SJCRH30 (cell line): ENCODE measurements around the gene LRRC61. TPM values are rescaled to one million over a fixed set of nuclear protein-coding genes. Genes with fewer than 3 reads are reported as not detected.
A peak's percentile ranks its signal among the peaks of the same experiment; 100 is the strongest.

ENCODE experiments used
- DNase-seq, 2 experiments: peaks; one replicate each; pipeline ENCODE4 v3.0.0-alpha.2; 2015 to 2020
- H3K27ac ChIP-seq: fragments of 250-450 bp; sonication (Bioruptor Pico); 2 replicates; pipeline ENCODE4 v1.5.1; 2020; ENCODE audit warnings: mild to moderate bottlenecking, moderate library complexity
- H3K27me3 ChIP-seq: fragments of 250-450 bp; sonication (Bioruptor Pico); 2 replicates; pipeline ENCODE4 v1.5.1; 2020; ENCODE audit warnings: mild to moderate bottlenecking, moderate library complexity
- H3K36me3 ChIP-seq: fragments of 250-450 bp; sonication (Bioruptor Pico); 2 replicates; pipeline ENCODE4 v1.5.1; 2020; ENCODE audit warnings: mild to moderate bottlenecking, moderate library complexity
- H3K4me1 ChIP-seq: fragments of 250-450 bp; sonication (Bioruptor Pico); 2 replicates; pipeline ENCODE4 v1.5.1; 2020; ENCODE audit warnings: mild to moderate bottlenecking, moderate library complexity
- H3K4me3 ChIP-seq: fragments of 250-450 bp; sonication (Bioruptor Pico); 2 replicates; pipeline ENCODE4 v1.5.1; 2020; ENCODE audit warnings: mild to moderate bottlenecking, moderate library complexity
- H3K9me3 ChIP-seq: fragments of 250-450 bp; sonication (Bioruptor Pico); replicated peaks from 2 replicates; pipeline ENCODE4 v1.5.1; 2020; ENCODE audit warnings: mild to moderate bottlenecking, moderate library complexity
- total RNA-seq: library from RNA; depleted of rRNA; stranded (reverse); fragments of >200 nt; shearing (Covaris generic); gene quantifications from 2 replicates; pipeline ENCODE4 v1.2.3, GENCODE V29; 2014

LRRC61 gene
- total RNA-seq, 1 experiment from 2014 or later, result not detected

- Histone ChIP-seq H3K27me3 (no peaks in the 10 kb centered on the region), H3K4me1 (peaks cover 2% of the 10 kb centered on the region; the same call in 1 of the 2 replicates), H3K27ac (no peak overlapping the region), H3K4me3 (no peak overlapping the region), H3K36me3 (no peaks in the 10 kb centered on the region), H3K9me3 (peaks cover 22% of the 10 kb centered on the region)
- DNase-seq, result no peak
These were observed 21.9 kb downstream of the LRRC61 start for GRCh38 chr7:150345012-150345411.

GRCh38 chr7:150346922-150347321 lies 23.8 kb downstream of the LRRC61 start:
- no peaks in the 10 kb centered on the region for H3K4me1 ChIP-seq
- no peaks in the 10 kb centered on the region for H3K36me3 ChIP-seq
- H3K9me3 ChIP-seq, result peaks cover 22% of the 10 kb centered on the region
- no peaks in the 10 kb centered on the region for H3K27me3 ChIP-seq
- no peak overlapping the region for H3K4me3 ChIP-seq
- H3K27ac ChIP-seq, result no peak overlapping the region
- DNase-seq, result no peak

GRCh38 chr7:150351587-150352194 lies 28.5 kb downstream of the LRRC61 start:
- H3K27me3 ChIP-seq, result no peaks in the 10 kb centered on the region
- H3K36me3 ChIP-seq, result no peaks in the 10 kb centered on the region
- H3K4me3 ChIP-seq, result no peak overlapping the region
- no peak for DNase-seq
- H3K4me1 ChIP-seq, result peaks cover 6% of the 10 kb centered on the region
- 0 out of 2 replicates have a peak, but pooled peaks cover 7% of the 10 kb centered on the region for H3K9me3 ChIP-seq
- H3K27ac ChIP-seq, result no peak overlapping the region

DNA sequence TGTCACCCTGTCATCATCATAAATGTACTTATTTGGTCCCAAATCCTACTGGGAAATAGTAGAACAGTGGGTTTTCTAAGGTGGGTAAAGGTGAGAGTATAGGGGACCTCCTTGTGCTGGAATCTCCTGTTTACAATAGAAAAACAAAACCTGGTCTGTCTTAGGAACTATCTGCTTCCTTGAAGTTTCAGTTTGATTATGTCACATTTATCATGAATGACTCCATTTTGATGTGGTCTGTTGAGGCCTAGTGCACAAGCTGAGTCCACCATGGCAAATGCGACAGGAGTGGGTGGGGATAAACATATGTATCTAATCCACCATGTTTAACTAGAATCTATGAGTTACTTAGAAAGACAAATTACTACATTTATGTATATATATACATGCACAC lies 32.5 kb downstream of the LRRC61 start:
- DNase-seq, result no peak
- Histone ChIP-seq H3K4me1 (peaks cover 35% of the 10 kb centered on the region), H3K36me3 (no peaks in the 10 kb centered on the region), H3K9me3 (no peaks in the 10 kb centered on the region), H3K27me3 (no peaks in the 10 kb centered on the region), H3K27ac (no peak overlapping the region), H3K4me3 (no peak overlapping the region)

GRCh38 chr7:150356265-150356897 lies 33.2 kb downstream of the LRRC61 start:
- H3K4me3 ChIP-seq, result no peak overlapping the region
- H3K27me3 ChIP-seq, result no peaks in the 10 kb centered on the region
- DNase-seq, result peak in 1 of 2 experiments; percentile 77
- no peaks in the 10 kb centered on the region for H3K36me3 ChIP-seq
- H3K4me1 ChIP-seq, result peaks cover 40% of the 10 kb centered on the region
- no peaks in the 10 kb centered on the region for H3K9me3 ChIP-seq
- H3K27ac ChIP-seq, result no peak overlapping the region; the same call in 1 of the 2 replicates

DNA sequence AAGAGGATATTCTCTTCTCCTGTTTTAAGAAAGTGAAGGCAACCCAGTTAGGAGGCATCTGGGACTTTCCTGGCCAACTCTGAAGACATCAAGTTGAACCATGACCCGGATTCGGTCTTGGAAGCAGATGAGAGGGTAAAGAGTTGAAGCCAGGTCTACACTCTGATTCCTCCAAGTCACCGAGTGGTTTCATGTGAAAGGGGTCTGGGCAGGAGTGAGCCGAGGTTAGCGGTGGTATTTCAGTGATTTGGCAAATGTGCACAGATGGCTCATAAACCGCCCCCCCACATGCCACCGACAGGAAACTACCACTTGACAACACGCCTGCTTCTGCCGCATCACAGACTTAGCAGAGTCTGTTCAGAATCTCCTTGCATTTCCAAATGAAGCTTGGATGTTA lies 34.1 kb downstream of the LRRC61 start:
- no peaks in the 10 kb centered on the region for H3K9me3 ChIP-seq
- DNase-seq, result peak; percentile 86 to 90
- H3K27ac ChIP-seq, result peak overlapping the region; percentile 21
- H3K4me3 ChIP-seq, result no peak overlapping the region
- no peaks in the 10 kb centered on the region for H3K27me3 ChIP-seq
- no peaks in the 10 kb centered on the region for H3K36me3 ChIP-seq
- H3K4me1 ChIP-seq, result peaks cover 49% of the 10 kb centered on the region

DNA sequence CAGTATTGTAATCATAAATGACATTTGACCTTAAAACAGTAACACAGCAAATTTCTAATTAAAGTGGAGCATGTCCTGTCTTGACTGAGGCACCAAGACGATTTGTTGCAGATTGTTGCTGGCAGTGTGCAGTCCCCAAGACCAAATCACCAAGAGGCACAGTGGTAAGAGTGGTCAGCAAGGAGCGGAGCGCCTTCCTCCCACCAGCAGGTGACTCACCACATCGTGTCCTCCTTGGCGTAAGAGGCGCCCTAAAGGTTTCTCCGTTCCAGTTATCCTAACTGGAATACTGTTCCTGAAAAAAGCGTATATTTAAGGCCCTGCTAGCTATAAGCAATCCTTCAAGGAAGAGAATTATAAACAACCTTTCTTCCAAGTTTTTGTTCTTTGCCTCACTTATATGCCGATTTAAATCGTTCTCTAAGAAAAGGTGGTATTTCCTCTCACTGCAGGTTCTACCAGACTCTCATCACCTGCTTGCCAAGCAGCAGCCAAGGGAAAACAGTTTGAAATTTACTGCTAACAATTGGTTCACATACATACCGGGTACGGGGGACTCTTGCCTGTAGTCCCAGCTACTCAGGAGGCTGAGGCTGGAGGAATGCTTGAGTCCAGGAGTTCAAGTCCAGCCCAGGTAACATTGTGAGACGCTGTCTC lies 34.7 kb downstream of the LRRC61 start:
- peak in 1 of 2 experiments; percentile 53 for DNase-seq
- H3K9me3 ChIP-seq, result no peaks in the 10 kb centered on the region
- peaks cover 55% of the 10 kb centered on the region for H3K4me1 ChIP-seq
- no peaks in the 10 kb centered on the region for H3K36me3 ChIP-seq
- peak overlapping the region; percentile 21 for H3K27ac ChIP-seq
- H3K4me3 ChIP-seq, result no peak overlapping the region
- H3K27me3 ChIP-seq, result no peaks in the 10 kb centered on the region

DNA sequence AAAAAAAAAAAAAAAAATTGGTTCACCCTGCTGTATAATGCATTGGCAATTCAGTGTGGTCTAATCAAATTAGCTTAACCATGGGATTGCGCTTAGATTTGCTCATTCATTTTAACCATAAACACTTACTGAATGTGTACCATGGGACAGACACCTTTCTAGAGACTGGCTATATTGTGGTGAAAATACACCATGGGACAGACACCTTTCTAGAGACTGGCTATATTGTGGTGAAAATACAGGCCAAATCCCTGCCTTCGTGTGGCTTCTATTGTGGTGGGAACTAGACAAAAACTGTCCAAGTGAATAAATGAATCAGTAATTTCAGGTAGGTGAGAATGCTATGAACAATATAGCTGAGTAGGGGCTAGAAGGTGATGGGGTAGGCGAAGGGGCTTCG lies 35.3 kb downstream of the LRRC61 start:
- Histone ChIP-seq H3K4me3 (no peak overlapping the region), H3K4me1 (peaks cover 60% of the 10 kb centered on the region), H3K27ac (no peak overlapping the region)

GRCh38 chr7:150358988-150359621 lies 36.0 kb downstream of the LRRC61 start:
- Histone ChIP-seq H3K4me1 (peaks cover 67% of the 10 kb centered on the region), H3K27me3 (no peaks in the 10 kb centered on the region), H3K36me3 (no peaks in the 10 kb centered on the region), H3K4me3 (no peak overlapping the region), H3K27ac (no peak overlapping the region), H3K9me3 (no peaks in the 10 kb centered on the region)
- DNase-seq, result no peak

More for the DNA sequence above, 35.3 kb downstream of the LRRC61 start:
- no peaks in the 10 kb centered on the region for H3K27me3 ChIP-seq
- H3K9me3 ChIP-seq, result no peaks in the 10 kb centered on the region
- H3K36me3 ChIP-seq, result no peaks in the 10 kb centered on the region
- DNase-seq, result no peak

- Histone ChIP-seq H3K4me3 (no peak overlapping the region), H3K36me3 (no peaks in the 10 kb centered on the region), H3K4me1 (peaks cover 70% of the 10 kb centered on the region), H3K27ac (no peak overlapping the region), H3K9me3 (no peaks in the 10 kb centered on the region), H3K27me3 (no peaks in the 10 kb centered on the region)
- no peak for DNase-seq
These were observed 36.6 kb downstream of the LRRC61 start for GRCh38 chr7:150359622-150360362.

DNA sequence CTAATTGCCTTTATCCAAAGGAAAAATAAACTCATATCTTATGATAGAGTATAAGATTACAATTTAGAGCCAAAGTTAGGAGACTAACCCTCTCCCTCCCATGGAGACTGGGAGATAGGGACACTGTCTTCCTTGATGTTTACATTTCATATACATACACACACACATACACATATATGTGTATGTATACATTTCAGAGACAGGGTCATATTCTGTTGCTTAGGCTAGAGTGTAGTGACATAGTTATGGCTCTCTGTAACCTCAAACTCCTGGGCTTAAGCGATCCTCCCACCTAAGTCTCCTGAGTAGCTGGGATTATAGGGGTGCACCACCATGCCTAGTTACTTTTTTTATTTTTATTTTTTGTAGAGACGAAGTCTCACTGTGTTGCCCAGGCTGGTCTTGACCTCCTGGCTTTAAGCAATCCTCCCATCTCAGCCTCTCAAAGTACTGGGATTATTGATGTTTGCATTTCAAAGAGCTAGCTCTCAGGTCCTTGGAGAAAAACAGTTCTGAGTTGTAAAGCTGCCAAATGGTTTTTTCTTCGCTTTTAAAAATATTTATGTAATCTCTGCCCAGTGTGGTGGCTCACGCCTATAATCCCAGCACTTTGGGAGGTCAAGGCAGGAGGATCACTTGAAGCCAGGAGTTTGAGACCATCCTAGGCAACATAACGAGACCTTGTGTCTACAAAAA lies 37.4 kb downstream of the LRRC61 start:
- Histone ChIP-seq H3K4me1 (peaks cover 66% of the 10 kb centered on the region), H3K27ac (no peak overlapping the region), H3K27me3 (no peaks in the 10 kb centered on the region), H3K9me3 (no peaks in the 10 kb centered on the region), H3K4me3 (no peak overlapping the region), H3K36me3 (no peaks in the 10 kb centered on the region)
- no peak for DNase-seq

DNA sequence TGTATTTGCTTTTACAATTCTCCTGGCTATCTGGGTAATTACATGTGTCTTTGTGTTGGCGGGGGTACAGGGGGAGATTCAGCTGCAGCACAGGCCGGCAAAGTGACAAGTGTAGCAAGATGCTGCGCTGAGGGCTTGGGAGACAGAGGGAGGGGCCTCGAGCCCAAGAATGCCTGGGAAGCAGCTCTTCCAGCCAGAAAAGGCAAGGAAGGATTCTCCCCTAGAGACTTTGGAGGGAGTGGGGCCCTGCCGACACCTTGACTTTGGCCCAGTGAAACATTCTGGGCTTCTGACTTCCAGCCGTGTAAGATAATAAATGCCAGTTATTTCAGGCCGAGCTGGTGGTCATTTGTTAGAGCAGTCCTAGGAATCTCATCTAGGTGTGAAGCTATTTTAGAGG lies 38.2 kb downstream of the LRRC61 start:
- Histone ChIP-seq H3K27ac (no peak overlapping the region), H3K36me3 (no peaks in the 10 kb centered on the region), H3K9me3 (no peaks in the 10 kb centered on the region), H3K4me3 (no peak overlapping the region), H3K4me1 (peaks cover 66% of the 10 kb centered on the region), H3K27me3 (no peaks in the 10 kb centered on the region)
- no peak for DNase-seq

DNA sequence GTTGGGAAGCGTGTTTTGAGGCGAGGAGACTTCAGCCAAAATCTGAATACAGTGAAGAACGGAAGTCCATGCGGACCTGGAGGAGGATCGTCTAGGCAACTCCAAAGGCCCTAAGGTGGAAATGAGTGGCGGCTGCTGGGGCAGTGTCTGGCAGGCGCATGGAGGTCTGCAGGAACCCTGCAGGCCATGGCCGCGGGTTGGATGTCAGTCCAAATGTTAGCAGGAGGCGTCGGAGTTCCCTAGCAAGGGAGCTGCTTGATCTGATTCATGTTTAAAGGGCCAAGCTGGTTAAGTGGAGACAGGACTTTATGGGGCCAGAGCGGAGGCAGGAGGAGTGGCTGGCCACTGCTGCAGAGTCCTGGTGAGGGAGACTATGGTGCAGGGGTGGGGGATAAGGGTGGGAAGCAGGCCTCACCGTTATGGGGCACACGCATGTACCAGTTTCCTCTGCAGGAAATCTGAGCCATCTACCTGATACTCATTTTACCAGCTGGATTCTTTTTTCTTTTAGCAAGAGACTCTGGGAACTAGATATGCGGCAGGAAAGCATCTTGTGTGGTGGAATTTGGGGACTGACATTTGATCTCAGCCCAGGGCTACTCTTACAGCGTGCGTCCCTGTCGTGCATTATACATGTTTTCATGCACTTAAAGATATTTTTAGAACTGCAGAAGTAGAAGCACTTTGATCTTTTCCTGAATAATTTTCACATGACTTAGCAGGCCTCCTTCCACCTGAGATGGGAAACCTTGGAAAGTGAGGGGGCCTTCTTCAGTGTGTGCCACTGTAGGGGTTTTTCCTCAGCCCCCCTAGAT lies 38.9 kb downstream of the LRRC61 start:
- Histone ChIP-seq H3K36me3 (no peaks in the 10 kb centered on the region), H3K9me3 (no peaks in the 10 kb centered on the region), H3K4me3 (no peak overlapping the region), H3K4me1 (peaks cover 62% of the 10 kb centered on the region), H3K27me3 (no peaks in the 10 kb centered on the region), H3K27ac (no peak overlapping the region)
- peak; percentile 33 to 55 for DNase-seq
